ENCODE results near the gene CCDC24. TPM values are rescaled to one million over a fixed set of nuclear protein-coding genes. Genes with fewer than 3 reads are reported as not detected.

CCDC24 gene
- polyA plus RNA-seq, 2 of the 4 experiments (the other 2 are of a cell fraction) = 2.0 to 10.2 TPM

- CTCF ChIA-PET = interaction anchor here (0.5 to 1.9 kb wide), 5 partner anchors 37 to 345 kb away, joined by 4 to 7 read pairs (median 5); no protein-coding TSS in a partner anchor
- POLR2A ChIA-PET = no interaction called here
- Histone ChIP-seq H3K4me1 (peaks cover 21% of the 10 kb centered on the region; the same call in 2 of the 3 replicates), H3K27ac (no peak overlapping the region), H3K9me3 (no peaks in the 10 kb centered on the region), H3K4me3 (no peak overlapping the region), H3K4me2 (peak overlapping the region; percentile 97)
- TF ChIP-seq BHLHE40 (IDR thresholded peaks at IDR 0.05; ENCODE audit: low read depth, low read length) = no peak
- no peak for TF ChIP-seq HES2 (IDR thresholded peaks at IDR 0.05)
- TF ChIP-seq FOSL2 (IDR thresholded peaks at IDR 0.05) = no peak
- TF ChIP-seq FOSL2 (CRISPR knock-in tag; IDR thresholded peaks at IDR 0.05) = no peak
- TF ChIP-seq CHD2 (IDR thresholded peaks at IDR 0.05; ENCODE audit: low read length, partially characterized antibody) = no peak
- no peak for TF ChIP-seq ATOH8 (CRISPR knock-in tag; IDR thresholded peaks at IDR 0.05; ENCODE audit: low read depth)
- TF ChIP-seq KDM5A (IDR thresholded peaks at IDR 0.05) = no peak
- no peak for TF ChIP-seq ZNF302 (CRISPR knock-in tag; IDR thresholded peaks at IDR 0.05)
- no peak for TF ChIP-seq REST (IDR thresholded peaks at IDR 0.05)
- no peak for TF ChIP-seq NR3C1 (IDR thresholded peaks at IDR 0.05)
- TF ChIP-seq ZC3H11A (IDR thresholded peaks at IDR 0.05) = no peak
- FAIRE-seq = no peak
- 94% methylated on average over 12 of the region's 17 CpGs for WGBS (ENCODE audit: missing lambda C conversion rate)
- ATAC-seq = no peak
- DNase-seq (ENCODE audit: low read depth in 1 of 2, low spot score in 1 of 2) = no peak
These were observed 19.9 kb upstream of the CCDC24 start for GRCh38 chr1:43971336-43971980.

GRCh38 chr1:43973981-43974442 is 17.4 kb upstream of the CCDC24 start:
- TF ChIP-seq BHLHE40 (IDR thresholded peaks at IDR 0.05; ENCODE audit: low read depth, low read length) = no peak
- 0 out of 2 replicates have a peak, but pooled peaks have one; percentile 39 for TF ChIP-seq PBX3 (IDR thresholded peaks at IDR 0.05)
- CTCF ChIA-PET = interaction anchor here (2.2 to 3.1 kb wide), 2 partner anchors 31 to 210 kb away, joined by 6 to 15 read pairs; no protein-coding TSS in a partner anchor
- 58% methylated on average over 9 of the region's 9 CpGs for WGBS (ENCODE audit: missing lambda C conversion rate)
- POLR2A ChIA-PET = interaction anchor here (0.8 to 1.5 kb wide), 2 partner anchors 321 to 324 kb away, joined by 3 to 5 read pairs; partner anchors contain the start of gene KDM4A
- H3K4me3 ChIP-seq = peak overlapping the region; percentile 95
- ATAC-seq (peak in 1 of 2 experiments; percentile 6; a peak in 2 of 6 replicates), DNase-seq (ENCODE audit: low read depth in 1 of 2, low spot score in 1 of 2) (peak in 1 of 2 experiments; percentile 46), FAIRE-seq (no peak)
- peaks cover 35% of the 10 kb centered on the region; the same call in 2 of the 3 replicates for H3K4me1 ChIP-seq
- no peaks in the 10 kb centered on the region for H3K9me3 ChIP-seq
- H3K27ac ChIP-seq = peak overlapping the region; percentile 94 to 95
- peak overlapping the region; percentile 79 for H3K4me2 ChIP-seq

- H3K4me2 ChIP-seq = peak within 1 kb of the TSS; percentile 79
- no peaks in the 10 kb centered on the region for H3K9me3 ChIP-seq
- ChIA-PET CTCF (interaction anchor here (1.0 to 3.1 kb wide), 6 partner anchors 14 to 211 kb away, joined by 3 to 15 read pairs (median 7); no protein-coding TSS in a partner anchor), POLR2A (interaction anchor here (0.8 to 1.5 kb wide), 2 partner anchors 322 to 324 kb away, joined by 3 to 5 read pairs; partner anchors contain the start of gene KDM4A)
- FAIRE-seq (no peak), DNase-seq (ENCODE audit: low read depth in 1 of 2, low spot score in 1 of 2) (peak; percentile 87 to 91), ATAC-seq (peak; percentile 73 to 85)
- peak within 1 kb of the TSS; percentile 94 to 95 for H3K27ac ChIP-seq
- TF ChIP-seq USF2 (IDR thresholded peaks at IDR 0.05) (peak; percentile 99), NPAS2 (CRISPR knock-in tag; IDR thresholded peaks at IDR 0.05; ENCODE audit: borderline replicate concordance) (peak; percentile 86), MYC (IDR thresholded peaks at IDR 0.05; ENCODE audit: borderline replicate concordance, low read length) (no peak), POLR2A (IDR thresholded peaks at IDR 0.05; ENCODE audit: low read length) (peak; percentile 56), PHF8 (IDR thresholded peaks at IDR 0.05; ENCODE audit: borderline replicate concordance, low read depth) (peak; percentile 60; the same call in 1 of the 2 replicates), KDM5A (IDR thresholded peaks at IDR 0.05) (0 out of 2 replicates have a peak, but pooled peaks have one; percentile 40), ZSCAN20 (CRISPR knock-in tag; IDR thresholded peaks at IDR 0.05) (no peak), E2F6 (IDR thresholded peaks at IDR 0.05; ENCODE audit: borderline replicate concordance, low read depth) (0 out of 2 replicates have a peak, but pooled peaks have one; percentile 41), ZNF302 (CRISPR knock-in tag; IDR thresholded peaks at IDR 0.05) (no peak), JUN (IDR thresholded peaks at IDR 0.05) (peak; percentile 44 to 80; a peak in 4 of 5 replicates), MAX (IDR thresholded peaks at IDR 0.05) (peak; percentile 81)
- WGBS (ENCODE audit: missing lambda C conversion rate) = 4% methylated on average over 19 of the region's 93 CpGs
- peaks cover 35% of the 10 kb centered on the region; the same call in 2 of the 3 replicates for H3K4me1 ChIP-seq
- peak within 1 kb of the TSS; percentile 95 for H3K4me3 ChIP-seq
These were observed 16.8 kb upstream of the CCDC24 start, which contains the start of gene ATP6V0B for GRCh38 chr1:43974443-43975248. TSS of gene ATP6V0B (plus strand) at chr1:43974960. CDS start at chr1:43975041, 81 bp downstream.
